DOHH2 (cell line): Measurements from ENCODE around the gene RELN.

Source experiments
- EZH2phosphoT487 ChIP-seq: fragments of 200-600 bp; sonication (generic); IDR thresholded peaks from 2 replicates; pipeline ENCODE4 v1.6.1; 2017; ENCODE audit warnings: borderline replicate concordance, mild to moderate bottlenecking, antibody characterized with exemption, low read length, moderate library complexity, mixed read lengths
- TF ChIP-seq, protein P1 (sequence below): fragments of 200-600 bp; sonication (generic); IDR thresholded peaks from one replicate; pipeline ENCODE4 v1.5.1; 2014; ENCODE audit warnings: antibody characterized with exemption, mild to moderate bottlenecking, low read depth, low read length; ENCODE audit not compliant: poor library complexity, severe bottlenecking

DNA sequence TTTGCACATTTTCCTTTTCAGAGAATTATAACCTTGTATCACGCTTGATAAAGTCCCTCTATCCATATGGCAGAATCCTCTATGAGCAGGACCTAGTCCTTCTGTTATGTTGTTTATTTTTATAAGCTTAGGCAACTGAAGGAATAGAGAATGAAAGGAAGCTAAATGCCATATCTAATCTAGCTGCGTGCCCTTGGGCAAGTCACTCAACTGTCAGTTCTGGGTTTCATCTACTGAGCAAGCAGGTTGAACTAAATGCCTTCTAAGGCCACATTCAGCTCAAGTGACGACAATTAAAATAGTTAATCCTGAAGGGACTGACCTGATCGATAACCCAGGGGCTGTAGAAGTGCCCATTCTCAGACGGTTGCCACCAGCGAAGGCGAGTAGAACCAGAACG, 449.6 kb downstream of the RELN start:
- TF ChIP-seq, protein P1, sequence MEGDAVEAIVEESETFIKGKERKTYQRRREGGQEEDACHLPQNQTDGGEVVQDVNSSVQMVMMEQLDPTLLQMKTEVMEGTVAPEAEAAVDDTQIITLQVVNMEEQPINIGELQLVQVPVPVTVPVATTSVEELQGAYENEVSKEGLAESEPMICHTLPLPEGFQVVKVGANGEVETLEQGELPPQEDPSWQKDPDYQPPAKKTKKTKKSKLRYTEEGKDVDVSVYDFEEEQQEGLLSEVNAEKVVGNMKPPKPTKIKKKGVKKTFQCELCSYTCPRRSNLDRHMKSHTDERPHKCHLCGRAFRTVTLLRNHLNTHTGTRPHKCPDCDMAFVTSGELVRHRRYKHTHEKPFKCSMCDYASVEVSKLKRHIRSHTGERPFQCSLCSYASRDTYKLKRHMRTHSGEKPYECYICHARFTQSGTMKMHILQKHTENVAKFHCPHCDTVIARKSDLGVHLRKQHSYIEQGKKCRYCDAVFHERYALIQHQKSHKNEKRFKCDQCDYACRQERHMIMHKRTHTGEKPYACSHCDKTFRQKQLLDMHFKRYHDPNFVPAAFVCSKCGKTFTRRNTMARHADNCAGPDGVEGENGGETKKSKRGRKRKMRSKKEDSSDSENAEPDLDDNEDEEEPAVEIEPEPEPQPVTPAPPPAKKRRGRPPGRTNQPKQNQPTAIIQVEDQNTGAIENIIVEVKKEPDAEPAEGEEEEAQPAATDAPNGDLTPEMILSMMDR = no peak
- no peak for TF ChIP-seq EZH2phosphoT487
